K562 (cell line): ENCODE results near the gene TRIO. TPM values are rescaled to one million over a fixed set of nuclear protein-coding genes. Genes with fewer than 3 reads are reported as not detected.

ENCODE experiments used
- ATAC-seq: fragments of 200-7000 bp; cut with Tn5 transposase; 3 replicates; pipeline ENCODE4 v1.9.1; 2020; ENCODE audit warnings: moderate library complexity
- BruUV-seq: library from RNA; stranded (reverse); fragments of 400-500 nt; replicated peaks from 2 replicates; lab custom pipeline; 2021; lab: Mats Ljungman, UMichigan
- CTCF ChIA-PET: fragments of 300-600 bp; formaldehyde crosslinking; extraction: SDS; loops from one replicate; lab custom pipeline; 2021; ENCODE audit warnings: low intra/inter-chr PET ratio; lab: Yijun Ruan, JAX
- POLR2A ChIA-PET: fragments of 300-600, 350-650 bp; sonication (Branson Sonifier 250); formaldehyde crosslinking; extraction: SDS; loops from one replicate; lab custom pipeline; 2021; ENCODE audit warnings: antibody characterized with exemption, inconsistent platforms; lab: Yijun Ruan, JAX
- DNase-seq, 4 experiments: peaks; one replicate each; pipeline versions ENCODE4 v3.0.0 to v3.0.0-alpha.2; 2011 to 2018; ENCODE audit warnings: low spot score in 3 of 4, mixed read lengths in 3 of 4; ENCODE audit errors: extremely low read depth in 1 of 4
- FAIRE-seq: peaks from 2 replicates; lab custom pipeline; 2011; peaks lifted over from hg19 to GRCh38; lab: Jason Lieb, UNC
- H2AFZ ChIP-seq: 2 replicates; pipeline ENCODE4 v1.6.0; 2011; ENCODE audit warnings: low read depth, low read length, control low read depth, inconsistent platforms
- H3K27ac ChIP-seq: fragments of 200-600 bp; 3 replicates; pipeline ENCODE4 v1.8.0; 2011; ENCODE audit warnings: low read depth, mild to moderate bottlenecking, control low read depth, inconsistent platforms, low read length, moderate library complexity, mixed read lengths; ENCODE audit errors: extremely low read depth
- H3K27me3 ChIP-seq, 2 experiments: fragments of 300-600 bp in 1 of 2; 2 replicates in 1 of 2; 3 replicates in 1 of 2; pipeline versions ENCODE4 v1.6.0 to v1.8.0; 2011; ENCODE audit warnings: inconsistent platforms in 2 of 2, low read length in 2 of 2, mild to moderate bottlenecking in 1 of 2, mixed read lengths in 1 of 2, moderate library complexity in 1 of 2; ENCODE audit not compliant: control insufficient read depth in 2 of 2, insufficient read depth in 2 of 2
- H3K36me3 ChIP-seq: fragments of 300-600 bp; 3 replicates; pipeline ENCODE4 v1.8.0; 2011; ENCODE audit warnings: mild to moderate bottlenecking, low read length, inconsistent platforms; ENCODE audit not compliant: control insufficient read depth, insufficient read depth
- H3K4me1 ChIP-seq, 2 experiments: fragments of 200-600 bp in 1 of 2; replicated peaks in 1 of 2; 2 replicates in 1 of 2; 3 replicates in 1 of 2; pipeline versions ENCODE4 v1.5.1 to v1.8.0; 2011; ENCODE audit warnings: inconsistent platforms in 2 of 2, low read length in 2 of 2, mild to moderate bottlenecking in 1 of 2, mixed read lengths in 1 of 2, moderate library complexity in 1 of 2; ENCODE audit not compliant: control insufficient read depth in 2 of 2, insufficient read depth in 2 of 2
- H3K4me2 ChIP-seq: 2 replicates; pipeline ENCODE4 v1.6.1; 2011; ENCODE audit warnings: low read length, control low read depth, inconsistent platforms, mixed read lengths; ENCODE audit not compliant: insufficient read depth
- H3K4me3 ChIP-seq: fragments of 200-600 bp; sonication (generic), shearing (Covaris generic); 2 replicates; pipeline ENCODE4 v1.5.1; 2016; ENCODE audit warnings: control low read depth, inconsistent platforms
- H3K79me2 ChIP-seq: fragments of 200-600 bp; 3 replicates; pipeline ENCODE4 v1.8.0; 2011; ENCODE audit warnings: low read length, inconsistent platforms; ENCODE audit not compliant: control insufficient read depth, insufficient read depth
- H3K9ac ChIP-seq, 2 experiments: 2 replicates each; pipeline versions ENCODE4 v1.6.0 to v1.6.1; 2011; ENCODE audit warnings: low read depth in 2 of 2, low read length in 2 of 2, control low read depth in 1 of 2, inconsistent platforms in 1 of 2, mild to moderate bottlenecking in 1 of 2, mixed read lengths in 1 of 2; ENCODE audit not compliant: insufficient read depth in 1 of 2
- H3K9me1 ChIP-seq: one replicate; pipeline ENCODE4 v1.6.0; 2011; ENCODE audit warnings: inconsistent platforms, mild to moderate bottlenecking, low read length, moderate library complexity; ENCODE audit not compliant: control insufficient read depth, insufficient read depth
- H3K9me3 ChIP-seq: replicated peaks from 2 replicates; pipeline ENCODE4 v1.5.1; 2011; ENCODE audit warnings: low read depth, low read length, inconsistent platforms; ENCODE audit not compliant: control insufficient read depth, insufficient read depth
- H4K20me1 ChIP-seq: replicated peaks from 2 replicates; pipeline ENCODE4 v1.6.1; 2011; ENCODE audit warnings: low read length, inconsistent platforms, mixed read lengths; ENCODE audit not compliant: control insufficient read depth, insufficient read depth
- ETV1 ChIP-seq: fragments of 450-650 bp; conservative IDR thresholded peaks from 2 replicates; pipeline ENCODE4 v1.6.1; 2016; ENCODE audit warnings: missing genetic modification characterization, control low read depth, low read depth, missing compliant biosample characterization
- FOXJ2 ChIP-seq: fragments of 200-800 bp; sonication (Bioruptor generic); IDR thresholded peaks from 2 replicates; pipeline ENCODE4 v1.6.1; 2016; ENCODE audit warnings: missing genetic modification characterization, missing compliant biosample characterization
- MGA ChIP-seq: fragments of 450-650 bp; IDR thresholded peaks from 2 replicates; pipeline ENCODE4 v1.6.1; 2016; ENCODE audit warnings: mild to moderate bottlenecking, moderate library complexity
- NCOA4 ChIP-seq: fragments of 450-650 bp; IDR thresholded peaks from 2 replicates; pipeline ENCODE4 v1.6.1; 2018; ENCODE audit warnings: mild to moderate bottlenecking; ENCODE audit not compliant: partially characterized antibody
- STAT5B ChIP-seq: fragments of 250-450 bp; sonication (Bioruptor Pico); IDR thresholded peaks from 2 replicates; pipeline ENCODE4 v1.8.0; 2021; ENCODE audit warnings: mild to moderate bottlenecking, inconsistent platforms
- TEAD4 ChIP-seq, 2 experiments: sonication (generic) in 1 of 2; formaldehyde crosslinking in 1 of 2; IDR thresholded peaks; 2 replicates each; pipeline versions ENCODE4 v1.6.1 to v1.8.0; 2012 to 2022; ENCODE audit warnings: borderline replicate concordance in 1 of 2, inconsistent platforms in 1 of 2, low read length in 1 of 2, mild to moderate bottlenecking in 1 of 2, missing genetic modification reagents in 1 of 2
- TFE3 ChIP-seq: fragments of 450-650 bp; formaldehyde crosslinking; IDR thresholded peaks from 2 replicates; pipeline ENCODE4 v1.4.0; 2020; ENCODE audit warnings: mild to moderate bottlenecking, mixed read lengths
- XRCC3 ChIP-seq: fragments of 450-650 bp; IDR thresholded peaks from 2 replicates; pipeline ENCODE4 v1.6.1; 2017; ENCODE audit warnings: mild to moderate bottlenecking, moderate library complexity
- WGBS: fragments of 100-300 bp; shearing (Covaris generic); methylation state at CpG from one replicate; pipeline ENCODE4 v1.1.6; 2016; ENCODE audit warnings: low coverage, mixed read lengths; ENCODE audit not compliant: insufficient coverage; ENCODE audit errors: missing lambda C conversion rate; 5-methylcytosine and 5-hydroxymethylcytosine counted together
- in situ Hi-C: fragments of 300-500 bp; cut with MboI; formaldehyde crosslinking; loops from 4 replicates; pipeline ENCODE4 v1.15.0; 2018; ENCODE audit warnings: inconsistent platforms, mixed read lengths
- intact Hi-C: fragments of 100-400 bp; cut with micrococcal nuclease; formaldehyde crosslinking; loops from 2 replicates; pipeline ENCODE4 v1.14.2; 2022
- polyA plus RNA-seq, 8 experiments: library from polyadenylated mRNA; depleted of rRNA in 4 of 8; stranded (reverse) in 5 of 8; unstranded in 3 of 8; fragments of >200 nt; fragmentation: Nextera tagmentation in 2 of 8; fragmentation: Illumina TruSeq in 1 of 8; extraction: Ambion mirVana in 2 of 8; extraction: Trizol in 1 of 8; gene quantifications; 2 replicates each; pipeline versions ENCODE4 v1.2.1 to v1.2.3, GENCODE V29; 2011 to 2014; ENCODE audit warnings: inconsistent platforms in 1 of 8, missing spikeins in 1 of 8
- total RNA-seq, 7 experiments: library from RNA; depleted of rRNA in 6 of 7; stranded (reverse); fragments of >200 nt in 6 of 7; fragmentation: Illumina TruSeq in 2 of 7; extraction: Trizol in 2 of 7; gene quantifications; 2 replicates each; pipeline versions ENCODE4 v1.2.1 to v1.2.3, GENCODE V29; 2011 to 2021; ENCODE audit warnings: low replicate concordance in 1 of 7

The TRIO gene
- total and polyA plus RNA-seq, 9 of the 15 experiments (the other 6 are each of a cell fraction or from before 2014, with no cell fraction given): 0.24 to 5.0 (median 1.1) TPM

- POLR2A ChIA-PET: interaction anchor here (0.6 kb wide), 1 partner anchor 9 kb away, joined by 3 read pairs; no protein-coding TSS in a partner anchor
- peaks cover 20 to 36% of the 10 kb centered on the region in 2 experiments; a peak in 4 of 5 replicates for H3K4me1 ChIP-seq
- H4K20me1 ChIP-seq: no peaks in the 10 kb centered on the region
Observed at GRCh38 chr5:14268738-14269137, 125.6 kb downstream of the TRIO start.

More at GRCh38 chr5:14268738-14269137, 125.6 kb downstream of the TRIO start:
- TF ChIP-seq TEAD4 (IDR thresholded peaks at IDR 0.05; ENCODE audit: low read length) (no peak), TEAD4 (CRISPR knock-in tag; IDR thresholded peaks at IDR 0.05; ENCODE audit: borderline replicate concordance) (no peak), FOXJ2 (tag) (0 out of 2 replicates have a peak, but pooled peaks have one; percentile 55), MGA (0 out of 2 replicates have a peak, but pooled peaks have one; percentile 3), ETV1 (tag) (no peak), STAT5B (CRISPR knock-in tag) (no peak), NCOA4 (no peak), XRCC3 (no peak), TFE3 (no peak)
- Histone ChIP-seq H2AFZ (peak overlapping the region; percentile 69), H3K27ac (peak overlapping the region; percentile 65; the same call in 2 of the 3 replicates), H3K9me1 (no peaks in the 10 kb centered on the region), H3K27me3 (no peaks in the 10 kb centered on the region), H3K79me2 (no peaks in the 10 kb centered on the region), H3K4me3 (no peak overlapping the region), H3K4me2 (peak overlapping the region; percentile 49), H3K9me3 (no peaks in the 10 kb centered on the region), H3K36me3 (no peaks in the 10 kb centered on the region), H3K9ac (no peak overlapping the region; a peak in 1 of 4 replicates)
- WGBS: 45% methylated on average over 5 of the region's 5 CpGs
- intact Hi-C loops: no loop called here
- FAIRE-seq: no peak
- CTCF ChIA-PET: no interaction called here
- BruUV-seq: no TSS peak
- no peak for ATAC-seq
- in situ Hi-C loops: no loop called here
- DNase-seq: no peak
